ENCODE results near the gene RERE.
A peak's percentile ranks its signal among the peaks of the same experiment; 100 is the strongest.

Gene RERE

GRCh38 chr1:8337776-8338525 lies 479.5 kb downstream of the RERE start:
- no peak for DNase-seq

GRCh38 chr1:8335246-8335645 lies 482.2 kb downstream of the RERE start:
- no peak for DNase-seq

- DNase-seq = no peak
These were observed 483.2 kb downstream of the RERE start for GRCh38 chr1:8334106-8334851.

GRCh38 chr1:8333246-8333987 lies 484.0 kb downstream of the RERE start:
- no peak for DNase-seq

GRCh38 chr1:8332806-8333205 lies 484.6 kb downstream of the RERE start:
- DNase-seq = no peak

GRCh38 chr1:8330271-8331125 lies 486.9 kb downstream of the RERE start:
- DNase-seq = no peak

- no peak for DNase-seq
These were observed 487.6 kb downstream of the RERE start for GRCh38 chr1:8329858-8330257.

- no peak for DNase-seq
These were observed 488.0 kb downstream of the RERE start for GRCh38 chr1:8329439-8329838.

GRCh38 chr1:8328271-8328670 lies 489.2 kb downstream of the RERE start:
- DNase-seq = no peak

GRCh38 chr1:8326265-8326664 lies 491.2 kb downstream of the RERE start:
- no peak for DNase-seq

- no peak for DNase-seq
These were observed 491.7 kb downstream of the RERE start for GRCh38 chr1:8325771-8326170.

GRCh38 chr1:8324176-8324810 lies 493.1 kb downstream of the RERE start:
- no peak for DNase-seq

- no peak for DNase-seq
These were observed 493.7 kb downstream of the RERE start for GRCh38 chr1:8323706-8324105.

- DNase-seq = no peak
These were observed 495.8 kb downstream of the RERE start for GRCh38 chr1:8321612-8322011.

- DNase-seq = no peak
These were observed 499.0 kb downstream of the RERE start for GRCh38 chr1:8318436-8318835.

GRCh38 chr1:8317647-8318381 lies 499.6 kb downstream of the RERE start, which contains the start of gene SLC45A1:
SLC45A1 (plus strand) TSS chr1:8318114; CDS start chr1:8324330, 6,216 bp downstream.
- DNase-seq = peak; percentile 39

GRCh38 chr1:8315573-8316475 lies 501.6 kb downstream of the RERE start:
- DNase-seq = no peak

GRCh38 chr1:8314346-8315280 lies 502.8 kb downstream of the RERE start:
- DNase-seq = peak; percentile 66

- no peak for DNase-seq
These were observed 504.2 kb downstream of the RERE start for GRCh38 chr1:8313231-8313630.
